Suprapubic skin (tissue), 3 donors: ENCODE results near the gene BCL11B.

Source experiments
- CTCF ChIP-seq, 2 donors: fragments of 200-600 bp in 1 of 2; fragments of 450-650 bp in 1 of 2; sonication (generic) in 1 of 2; IDR thresholded peaks; one replicate each; pipeline ENCODE4 v1.5.1; 2016 to 2019; ENCODE audit warnings: antibody characterized with exemption in 2 of 2, mild to moderate bottlenecking in 1 of 2, moderate library complexity in 1 of 2
- EP300 ChIP-seq: sonication (generic); formaldehyde crosslinking; IDR thresholded peaks from one replicate; pipeline ENCODE4 v1.6.1; 2017; ENCODE audit warnings: antibody characterized with exemption

GRCh38 chr14:99190696-99191394 is 81.2 kb downstream of the BCL11B start:
- TF ChIP-seq EP300: no peak
- no peak for TF ChIP-seq CTCF (IDR thresholded peaks at IDR 0.05)
